Measurements from ENCODE around the gene MTMR10. TPM values are rescaled to one million over a fixed set of nuclear protein-coding genes. Genes with fewer than 3 reads are reported as not detected.
A peak's percentile ranks its signal among the peaks of the same experiment; 100 is the strongest.

Gene MTMR10
- total RNA-seq, 1 donor from 2014 or later: 18.8 TPM

GRCh38 chr15:31035610-31036009 lies 44.2 kb upstream of the MTMR10 start:
- no peak for TF ChIP-seq CTCF (IDR thresholded peaks at IDR 0.05; ENCODE audit: insufficient read depth, low read length, poor library complexity, severe bottlenecking)
- Histone ChIP-seq H3K36me3 (ENCODE audit: control insufficient read depth, insufficient read depth, low read length) (no peaks in the 10 kb centered on the region), H3K4me3 (ENCODE audit: low read depth, low read length) (no peak overlapping the region), H3K27me3 (ENCODE audit: control insufficient read depth, insufficient read depth, low read length) (no peaks in the 10 kb centered on the region)
- DNase-seq (ENCODE audit: low read depth): no peak

GRCh38 chr15:31034152-31034551 lies 42.7 kb upstream of the MTMR10 start:
- Histone ChIP-seq H3K4me3 (ENCODE audit: low read depth, low read length) (no peak overlapping the region), H3K36me3 (ENCODE audit: control insufficient read depth, insufficient read depth, low read length) (no peaks in the 10 kb centered on the region), H3K27me3 (ENCODE audit: control insufficient read depth, insufficient read depth, low read length) (no peaks in the 10 kb centered on the region)
- peak; percentile 5 for TF ChIP-seq CTCF (IDR thresholded peaks at IDR 0.05; ENCODE audit: insufficient read depth, low read length, poor library complexity, severe bottlenecking)
- no peak for DNase-seq (ENCODE audit: low read depth)

GRCh38 chr15:31032961-31033371 lies 41.5 kb upstream of the MTMR10 start:
- no peak for TF ChIP-seq CTCF (IDR thresholded peaks at IDR 0.05; ENCODE audit: insufficient read depth, low read length, poor library complexity, severe bottlenecking)
- DNase-seq (ENCODE audit: low read depth): no peak
- Histone ChIP-seq H3K4me3 (ENCODE audit: low read depth, low read length) (no peak overlapping the region), H3K36me3 (ENCODE audit: control insufficient read depth, insufficient read depth, low read length) (no peaks in the 10 kb centered on the region), H3K27me3 (ENCODE audit: control insufficient read depth, insufficient read depth, low read length) (no peaks in the 10 kb centered on the region)

- TF ChIP-seq CTCF (IDR thresholded peaks at IDR 0.05; ENCODE audit: insufficient read depth, low read length, poor library complexity, severe bottlenecking): no peak
- Histone ChIP-seq H3K36me3 (ENCODE audit: control insufficient read depth, insufficient read depth, low read length) (no peaks in the 10 kb centered on the region), H3K4me3 (ENCODE audit: low read depth, low read length) (no peak overlapping the region), H3K27me3 (ENCODE audit: control insufficient read depth, insufficient read depth, low read length) (no peaks in the 10 kb centered on the region)
- DNase-seq (ENCODE audit: low read depth): no peak
These were observed 40.1 kb upstream of the MTMR10 start for GRCh38 chr15:31031471-31032067.

GRCh38 chr15:31027910-31028578 lies 36.6 kb upstream of the MTMR10 start:
- no peak for DNase-seq (ENCODE audit: low read depth)
- TF ChIP-seq CTCF (IDR thresholded peaks at IDR 0.05; ENCODE audit: insufficient read depth, low read length, poor library complexity, severe bottlenecking): no peak
- H3K27me3 ChIP-seq (ENCODE audit: control insufficient read depth, insufficient read depth, low read length): no peaks in the 10 kb centered on the region
- no peaks in the 10 kb centered on the region for H3K36me3 ChIP-seq (ENCODE audit: control insufficient read depth, insufficient read depth, low read length)
- no peak overlapping the region for H3K4me3 ChIP-seq (ENCODE audit: low read depth, low read length)

GRCh38 chr15:31025996-31026395 lies 34.6 kb upstream of the MTMR10 start:
- TF ChIP-seq CTCF (IDR thresholded peaks at IDR 0.05; ENCODE audit: insufficient read depth, low read length, poor library complexity, severe bottlenecking): no peak
- DNase-seq (ENCODE audit: low read depth): no peak
- Histone ChIP-seq H3K4me3 (ENCODE audit: low read depth, low read length) (no peak overlapping the region), H3K27me3 (ENCODE audit: control insufficient read depth, insufficient read depth, low read length) (no peaks in the 10 kb centered on the region), H3K36me3 (ENCODE audit: control insufficient read depth, insufficient read depth, low read length) (no peaks in the 10 kb centered on the region)

All from kidney epithelial cell (primary cell).